B cell (primary cell): ENCODE data around the gene MSN. TPM values are rescaled to one million over a fixed set of nuclear protein-coding genes. Genes with fewer than 3 reads are reported as not detected.
A peak's percentile ranks its signal among the peaks of the same experiment; 100 is the strongest.

Source experiments
- ATAC-seq: fragments of 200-7000 bp; cut with Tn5 transposase; one replicate; pipeline ENCODE4 v1.10.0; 2021; ENCODE audit warnings: low read depth, mild to moderate bottlenecking, moderate number of reproducible peaks, moderate library complexity
- CTCF ChIA-PET: fragments of 350-600 bp; sonication (Branson Sonifier 250); formaldehyde crosslinking; loops from one replicate; lab custom pipeline; 2021; ENCODE audit warnings: antibody characterized with exemption, inconsistent platforms; lab: Charles Lee
- POLR2A ChIA-PET: fragments of 350-600 bp; sonication (Branson Sonifier 250); formaldehyde crosslinking; loops from one replicate; lab custom pipeline; 2021; ENCODE audit warnings: antibody characterized with exemption; lab: Charles Lee
- DNase-seq: peaks from one replicate; pipeline ENCODE4 v3.0.0; 2013
- H2AFZ ChIP-seq: 2 replicates; pipeline ENCODE4 v1.6.1; 2012; ENCODE audit warnings: mild to moderate bottlenecking, low read depth, low read length; ENCODE audit not compliant: insufficient read depth, poor library complexity, severe bottlenecking
- H3K27ac ChIP-seq, 2 donors: 1 replicate in 1 of 2; 2 replicates in 1 of 2; pipeline ENCODE4 v1.5.1; 2012 to 2013; ENCODE audit warnings: low read length in 2 of 2, mild to moderate bottlenecking in 2 of 2, moderate library complexity in 1 of 2
- H3K27me3 ChIP-seq, 4 experiments: fragments of 200-600 bp in 1 of 4; sonication (generic) in 1 of 4; replicated peaks in 1 of 4; 1 replicate in 2 of 4; 2 replicates in 2 of 4; pipeline versions ENCODE4 v1.6.1 to v1.7.0; 2013 to 2016; ENCODE audit warnings: low read length in 3 of 4, mild to moderate bottlenecking in 2 of 4, mixed read lengths in 1 of 4, moderate library complexity in 1 of 4; ENCODE audit not compliant: insufficient read depth in 4 of 4, control insufficient read depth in 3 of 4; ENCODE audit errors: control extremely low read depth in 1 of 4
- H3K36me3 ChIP-seq, 2 experiments: replicated peaks in 1 of 2; 1 replicate in 1 of 2; 2 replicates in 1 of 2; pipeline versions ENCODE4 v1.6.1 to v1.7.1; 2013; ENCODE audit warnings: low read length in 1 of 2; ENCODE audit not compliant: insufficient read depth in 2 of 2, control insufficient read depth in 1 of 2; ENCODE audit errors: control extremely low read depth in 1 of 2, extremely low read depth in 1 of 2
- H3K4me1 ChIP-seq, 2 donors: fragments of 200-600 bp in 1 of 2; sonication (generic) in 1 of 2; 1 replicate in 1 of 2; 2 replicates in 1 of 2; pipeline versions ENCODE4 v1.5.1 to v1.6.1; 2013 to 2017; ENCODE audit warnings: low read length in 2 of 2; ENCODE audit not compliant: control insufficient read depth in 2 of 2, insufficient read depth in 2 of 2
- H3K4me2 ChIP-seq: replicated peaks from 2 replicates; pipeline ENCODE3; 2012; ENCODE audit warnings: mild to moderate bottlenecking, low read depth, low read length; ENCODE audit not compliant: poor library complexity, severe bottlenecking
- H3K4me3 ChIP-seq, 5 experiments: fragments of 200-600 bp in 1 of 5; sonication (generic) in 1 of 5; 1 replicate in 3 of 5; 2 replicates in 2 of 5; pipeline versions ENCODE4 v1.5.1 to v1.7.0; 2011 to 2016; ENCODE audit warnings: low read length in 4 of 5, mild to moderate bottlenecking in 4 of 5, low read depth in 2 of 5, control low read depth in 1 of 5, moderate library complexity in 1 of 5; ENCODE audit not compliant: insufficient read depth in 1 of 5; ENCODE audit errors: control extremely low read depth in 1 of 5, extremely low read depth in 1 of 5
- H3K79me2 ChIP-seq: fragments of 200-600 bp; sonication (generic); one replicate; pipeline ENCODE4 v1.6.0; 2016; ENCODE audit warnings: low read length; ENCODE audit not compliant: control insufficient read depth, insufficient read depth
- H3K9ac ChIP-seq: fragments of 200-600 bp; sonication (generic); 2 replicates; pipeline ENCODE4 v1.6.1; 2017; ENCODE audit warnings: mild to moderate bottlenecking, low read length, moderate library complexity
- H3K9me3 ChIP-seq, 3 donors: one replicate each; pipeline versions ENCODE4 v1.6.1 to v1.7.1; 2013; ENCODE audit warnings: low read length in 2 of 3; ENCODE audit not compliant: control insufficient read depth in 2 of 3, insufficient read depth in 1 of 3; ENCODE audit errors: control extremely low read depth in 1 of 3
- H4K20me1 ChIP-seq: 2 replicates; pipeline ENCODE4 v1.6.0; 2012; ENCODE audit warnings: mild to moderate bottlenecking, low read length; ENCODE audit not compliant: insufficient read depth, control insufficient read depth, poor library complexity, severe bottlenecking
- H3K27ac Mint-ChIP-seq: one replicate; pipeline ENCODE4 v1.8.0; 2021; ENCODE audit warnings: mixed read lengths
- H3K27me3 Mint-ChIP-seq: one replicate; pipeline ENCODE4 v1.8.0; 2021; ENCODE audit warnings: mixed read lengths
- H3K4me1 Mint-ChIP-seq: one replicate; pipeline ENCODE4 v1.8.0; 2021; ENCODE audit warnings: mixed read lengths
- H3K4me3 Mint-ChIP-seq: one replicate; pipeline ENCODE4 v1.8.0; 2021; ENCODE audit warnings: mixed read lengths
- H3K9me3 Mint-ChIP-seq: one replicate; pipeline ENCODE4 v1.8.0; 2022; ENCODE audit warnings: mixed read lengths; ENCODE audit not compliant: insufficient read depth
- CTCF ChIP-seq: fragments of 200-600 bp; IDR thresholded peaks from one replicate; pipeline ENCODE4 v1.8.0; 2022; ENCODE audit warnings: antibody characterized with exemption, mild to moderate bottlenecking
- EZH2 ChIP-seq: IDR thresholded peaks from 2 replicates; pipeline ENCODE4 v1.6.1; 2012; ENCODE audit warnings: borderline replicate concordance, low read depth, mild to moderate bottlenecking, moderate library complexity, low read length; ENCODE audit not compliant: insufficient read depth, poor library complexity, severe bottlenecking
- WGBS: methylation state at CpG from one replicate; pipeline ENCODE4 v1.1.5; 2013; ENCODE audit warnings: missing lambda C conversion rate; ENCODE audit not compliant: insufficient coverage; 5-methylcytosine and 5-hydroxymethylcytosine counted together
- intact Hi-C: fragments of 100-400 bp; cut with micrococcal nuclease; formaldehyde crosslinking; loops from one replicate; pipeline ENCODE4 v1.10.0; 2022
- polyA plus RNA-seq: library from polyadenylated mRNA; depleted of rRNA; stranded (reverse); fragments of >200 nt; gene quantifications from 2 replicates; pipeline ENCODE4 v1.2.3, GENCODE V29; 2012
- total RNA-seq, 2 donors: library from RNA; stranded (reverse); fragments of 120-200 nt in 1 of 2; gene quantifications; 1 replicate in 1 of 2; 2 replicates in 1 of 2; pipeline versions ENCODE4 v1.2.3 to v1.2.4, GENCODE V29; 2013 to 2022

The MSN gene
- total and polyA plus RNA-seq, 2 donors (not counting 1 experiment from before 2014, with no cell fraction given), result 181 to 414 TPM

GRCh38 chrX:65751519-65751918 lies 84.1 kb downstream of the MSN start:
- H2AFZ ChIP-seq, result peak overlapping the region; percentile 4
- H3K4me1 ChIP-seq, result peaks cover 20 to 24% of the 10 kb centered on the region in 2 donors
- peak overlapping the region; percentile 42 for H3K4me2 ChIP-seq
- H4K20me1 ChIP-seq, result no peaks in the 10 kb centered on the region
- peak overlapping the region; percentile 74 for H3K27ac Mint-ChIP-seq
- no peak for TF ChIP-seq CTCF
- TF ChIP-seq EZH2, result no peak
- peaks cover 26% of the 10 kb centered on the region for H3K4me1 Mint-ChIP-seq
- H3K9ac ChIP-seq, result peak overlapping the region; percentile 25
- no peaks in the 10 kb centered on the region for H3K27me3 ChIP-seq
- CTCF ChIA-PET, result interaction anchor here (1.4 kb wide), 1 partner anchor 262 kb away, joined by 3 read pairs; no protein-coding TSS in a partner anchor
- H3K9me3 Mint-ChIP-seq, result no peaks in the 10 kb centered on the region
- ATAC-seq (no peak), DNase-seq (no peak)
- no peaks in the 10 kb centered on the region for H3K9me3 ChIP-seq
- POLR2A ChIA-PET, result interaction anchor here (0.5 kb wide), 1 partner anchor 980 kb away, joined by 3 read pairs; no protein-coding TSS in a partner anchor
- no peaks in the 10 kb centered on the region for H3K79me2 ChIP-seq
- no peak overlapping the region for H3K27ac ChIP-seq
- peak overlapping the region; percentile 47 for H3K4me3 Mint-ChIP-seq
- peak overlapping the region in 1 of 5 experiments; percentile 29 for H3K4me3 ChIP-seq
- intact Hi-C loops, result no loop called here
- 14% methylated on average over 2 of the region's 2 CpGs for WGBS
- H3K36me3 ChIP-seq, result no peaks in the 10 kb centered on the region
- no peaks in the 10 kb centered on the region for H3K27me3 Mint-ChIP-seq

GRCh38 chrX:65752294-65752693 lies 84.8 kb downstream of the MSN start:
- DNase-seq (no peak), ATAC-seq (no peak)
- POLR2A ChIA-PET, result interaction anchor here (0.5 kb wide), 1 partner anchor 979 kb away, joined by 3 read pairs; no protein-coding TSS in a partner anchor
- Mint-ChIP-seq H3K9me3 (no peaks in the 10 kb centered on the region), H3K27ac (peak overlapping the region; percentile 72), H3K4me3 (peak overlapping the region; percentile 47), H3K4me1 (peaks cover 25% of the 10 kb centered on the region), H3K27me3 (no peaks in the 10 kb centered on the region)
- Histone ChIP-seq H3K9me3 (no peaks in the 10 kb centered on the region), H4K20me1 (no peaks in the 10 kb centered on the region), H3K36me3 (no peaks in the 10 kb centered on the region), H2AFZ (peak overlapping the region; percentile 54), H3K27me3 (no peaks in the 10 kb centered on the region), H3K27ac (no peak overlapping the region), H3K4me1 (peaks cover 20 to 24% of the 10 kb centered on the region in 2 donors), H3K79me2 (no peaks in the 10 kb centered on the region), H3K4me3 (peak overlapping the region in 2 of 5 experiments; percentile 15 to 29), H3K9ac (peak overlapping the region; percentile 25), H3K4me2 (peak overlapping the region; percentile 42)
- intact Hi-C loops, result no loop called here
- TF ChIP-seq CTCF (no peak), EZH2 (no peak)
- no CpG with 5 or more reads among the region's 3 CpGs for WGBS
- CTCF ChIA-PET, result interaction anchor here (1.4 kb wide), 1 partner anchor 261 kb away, joined by 3 read pairs; no protein-coding TSS in a partner anchor
